Activated T-cell treated with anti-CD3 and anti-CD28 coated beads, Interleukin-2, amount 50 U/mL, for 1 hour (primary cell): ENCODE measurements around the gene FNBP1.

ENCODE experiments used
- DNase-seq: peaks from one replicate; pipeline ENCODE4 v3.0.0-alpha.2; 2020

Gene FNBP1

GRCh38 chr9:130042885-130043653 lies at the start of gene FNBP1:
FNBP1 (minus strand) TSS chr9:130043189; CDS start chr9:130042975, 214 bp downstream.
- DNase-seq: peak; percentile 86

GRCh38 chr9:130090915-130091314 lies 47.9 kb upstream of the FNBP1 start:
- DNase-seq: no peak

GRCh38 chr9:130089141-130089540 lies 46.2 kb upstream of the FNBP1 start:
- DNase-seq: no peak

- DNase-seq: no peak
Observed at GRCh38 chr9:130088051-130088450, 45.1 kb upstream of the FNBP1 start.

- no peak for DNase-seq
Observed at GRCh38 chr9:130084337-130084736, 41.3 kb upstream of the FNBP1 start.

GRCh38 chr9:130078547-130078946 lies 35.6 kb upstream of the FNBP1 start:
- no peak for DNase-seq

GRCh38 chr9:130073373-130073772 lies 30.4 kb upstream of the FNBP1 start:
- no peak for DNase-seq

GRCh38 chr9:130072515-130073235 lies 29.7 kb upstream of the FNBP1 start:
- DNase-seq: no peak

- DNase-seq: no peak
Observed at GRCh38 chr9:130069048-130069447, 26.1 kb upstream of the FNBP1 start.

GRCh38 chr9:130064621-130065020 lies 21.6 kb upstream of the FNBP1 start:
- DNase-seq: no peak

GRCh38 chr9:130062750-130063149 lies 19.8 kb upstream of the FNBP1 start:
- no peak for DNase-seq

- DNase-seq: no peak
Observed at GRCh38 chr9:130060296-130060695, 17.3 kb upstream of the FNBP1 start.

GRCh38 chr9:130058887-130059286 lies 15.9 kb upstream of the FNBP1 start:
- no peak for DNase-seq

GRCh38 chr9:130058154-130058553 lies 15.2 kb upstream of the FNBP1 start:
- DNase-seq: no peak

GRCh38 chr9:130054820-130055219 lies 11.8 kb upstream of the FNBP1 start:
- no peak for DNase-seq

GRCh38 chr9:130054325-130054786 lies 11.4 kb upstream of the FNBP1 start:
- DNase-seq: no peak

- peak; percentile 79 for DNase-seq
Observed at GRCh38 chr9:130053504-130054324, 10.7 kb upstream of the FNBP1 start, which contains the start of gene GPR107. GPR107 (plus strand) TSS chr9:130053906; CDS start chr9:130053933, 27 bp downstream.

- no peak for DNase-seq
Observed at GRCh38 chr9:130053109-130053503, 10.1 kb upstream of the FNBP1 start.

GRCh38 chr9:130051855-130052254 lies 8.9 kb upstream of the FNBP1 start:
- DNase-seq: no peak

GRCh38 chr9:130050462-130050861 lies 7.5 kb upstream of the FNBP1 start:
- DNase-seq: no peak

GRCh38 chr9:130049431-130050210 lies 6.6 kb upstream of the FNBP1 start:
- DNase-seq: no peak

GRCh38 chr9:130045725-130046450 lies 2.9 kb upstream of the FNBP1 start:
- DNase-seq: no peak
